Epithelial cell of esophagus (primary cell): Measurements from ENCODE around the gene TRERF1.

Experiments used
- DNase-seq: peaks from one replicate; pipeline ENCODE4 v3.0.0; 2010; ENCODE audit warnings: low read depth
- H3K4me3 ChIP-seq: 2 replicates; pipeline ENCODE4 v1.5.1; 2011; ENCODE audit warnings: mild to moderate bottlenecking, low read length, control low read depth
- TF ChIP-seq, protein P1 (sequence below): IDR thresholded peaks from 2 replicates; pipeline ENCODE4 v1.5.1; 2011; ENCODE audit warnings: low read depth, mild to moderate bottlenecking, low read length, control low read depth, inconsistent platforms; ENCODE audit not compliant: insufficient read depth; ENCODE audit errors: missing control alignments

Gene TRERF1

DNA sequence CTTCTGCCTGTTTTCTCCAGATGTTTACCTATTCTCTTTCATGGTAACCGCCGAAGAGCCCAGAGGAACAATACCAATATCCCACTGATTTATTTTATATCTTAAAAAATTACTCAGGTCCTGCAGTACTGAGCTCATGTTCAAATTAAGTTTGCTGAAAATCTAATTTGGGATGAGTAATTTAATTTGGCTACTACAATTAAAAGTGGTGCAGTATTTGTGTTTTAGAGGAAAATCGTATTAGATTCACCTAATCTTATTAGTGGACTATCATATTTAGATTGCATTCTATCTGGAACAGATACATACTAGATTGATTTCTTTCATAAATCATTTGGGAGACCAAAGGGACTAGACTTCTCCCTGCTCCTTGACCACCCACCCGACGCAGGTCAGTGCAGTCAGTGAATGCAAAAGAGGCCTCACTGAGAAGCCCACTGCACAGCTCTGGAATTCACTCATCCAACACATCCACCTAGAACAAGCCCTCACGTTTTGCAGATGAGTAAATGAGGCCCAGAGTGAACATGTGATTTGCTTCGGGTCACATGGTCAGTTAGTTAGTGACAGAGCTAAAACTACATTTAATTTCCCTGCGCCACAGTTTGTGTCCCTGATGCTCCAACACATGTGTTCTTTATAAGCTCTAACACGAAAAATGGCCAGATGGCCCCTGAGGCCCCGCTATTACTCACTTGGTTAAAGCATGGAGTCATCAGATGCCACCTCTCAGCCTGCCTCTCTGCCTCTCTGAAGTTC, 101.8 kb downstream of the TRERF1 start:
- DNase-seq, result no peak
- TF ChIP-seq, protein P1, sequence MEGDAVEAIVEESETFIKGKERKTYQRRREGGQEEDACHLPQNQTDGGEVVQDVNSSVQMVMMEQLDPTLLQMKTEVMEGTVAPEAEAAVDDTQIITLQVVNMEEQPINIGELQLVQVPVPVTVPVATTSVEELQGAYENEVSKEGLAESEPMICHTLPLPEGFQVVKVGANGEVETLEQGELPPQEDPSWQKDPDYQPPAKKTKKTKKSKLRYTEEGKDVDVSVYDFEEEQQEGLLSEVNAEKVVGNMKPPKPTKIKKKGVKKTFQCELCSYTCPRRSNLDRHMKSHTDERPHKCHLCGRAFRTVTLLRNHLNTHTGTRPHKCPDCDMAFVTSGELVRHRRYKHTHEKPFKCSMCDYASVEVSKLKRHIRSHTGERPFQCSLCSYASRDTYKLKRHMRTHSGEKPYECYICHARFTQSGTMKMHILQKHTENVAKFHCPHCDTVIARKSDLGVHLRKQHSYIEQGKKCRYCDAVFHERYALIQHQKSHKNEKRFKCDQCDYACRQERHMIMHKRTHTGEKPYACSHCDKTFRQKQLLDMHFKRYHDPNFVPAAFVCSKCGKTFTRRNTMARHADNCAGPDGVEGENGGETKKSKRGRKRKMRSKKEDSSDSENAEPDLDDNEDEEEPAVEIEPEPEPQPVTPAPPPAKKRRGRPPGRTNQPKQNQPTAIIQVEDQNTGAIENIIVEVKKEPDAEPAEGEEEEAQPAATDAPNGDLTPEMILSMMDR, result no peak

GRCh38 chr6:42347456-42347855, 104.3 kb downstream of the TRERF1 start:
- DNase-seq, result no peak
- TF ChIP-seq, protein P1, result no peak
- H3K4me3 ChIP-seq, result no peak overlapping the region

More for the DNA sequence above, 101.8 kb downstream of the TRERF1 start:
- no peak overlapping the region for H3K4me3 ChIP-seq

DNA sequence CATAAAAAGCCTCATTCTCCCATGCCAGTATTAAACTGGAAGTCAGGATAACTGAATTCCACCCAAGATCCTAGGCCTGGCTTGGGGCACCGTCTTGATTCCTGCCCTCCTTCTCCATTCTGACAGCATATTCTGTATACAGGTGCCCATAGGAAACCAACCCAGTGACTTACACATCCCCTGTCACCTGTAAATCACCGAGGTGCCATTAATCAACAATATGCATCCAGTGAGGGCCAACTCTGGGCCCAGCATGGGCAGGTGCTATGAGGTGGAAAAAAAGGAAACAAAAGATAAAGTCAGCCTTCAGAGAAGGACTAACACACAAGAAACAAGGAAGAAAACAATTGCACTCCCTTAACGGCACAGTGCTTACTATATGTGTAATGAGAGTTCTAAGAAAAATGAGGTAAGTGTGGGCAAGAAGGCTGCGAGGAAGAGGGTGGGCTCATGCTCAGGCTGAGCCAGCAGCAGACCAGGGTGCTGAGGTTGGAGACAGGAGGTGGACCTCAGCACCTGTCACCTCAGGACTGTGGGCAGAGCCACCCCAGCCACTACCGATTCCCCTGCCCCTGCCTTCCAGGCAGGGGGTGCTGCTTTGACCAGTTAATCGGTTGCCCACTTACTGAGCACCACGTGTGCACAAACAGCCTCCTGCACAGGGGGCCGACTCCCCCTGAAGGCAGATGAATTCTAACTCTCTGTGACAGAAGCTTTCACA, 105.9 kb downstream of the TRERF1 start:
- DNase-seq, result no peak
- TF ChIP-seq, protein P1, result no peak
- H3K4me3 ChIP-seq, result no peak overlapping the region

DNA sequence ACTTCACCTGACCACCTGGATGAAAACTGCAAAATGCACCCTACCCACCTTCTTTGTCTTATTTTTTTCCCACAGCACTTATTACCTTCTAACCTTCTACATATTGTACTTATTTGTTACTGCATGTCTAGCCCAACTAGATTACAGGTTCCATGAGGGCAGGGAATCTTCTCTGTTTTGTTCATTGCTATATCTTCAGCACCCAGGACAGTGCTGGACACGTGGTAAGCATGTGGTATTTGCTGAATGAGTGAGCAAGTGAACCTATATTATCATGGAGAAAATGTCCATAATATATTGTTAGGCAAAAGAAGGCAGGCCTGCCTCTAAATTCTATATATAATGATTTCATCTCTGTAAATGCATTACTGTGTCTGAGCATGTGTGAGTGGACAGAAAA, 107.0 kb downstream of the TRERF1 start:
- TF ChIP-seq, protein P1, result no peak
- no peak for DNase-seq

DNA sequence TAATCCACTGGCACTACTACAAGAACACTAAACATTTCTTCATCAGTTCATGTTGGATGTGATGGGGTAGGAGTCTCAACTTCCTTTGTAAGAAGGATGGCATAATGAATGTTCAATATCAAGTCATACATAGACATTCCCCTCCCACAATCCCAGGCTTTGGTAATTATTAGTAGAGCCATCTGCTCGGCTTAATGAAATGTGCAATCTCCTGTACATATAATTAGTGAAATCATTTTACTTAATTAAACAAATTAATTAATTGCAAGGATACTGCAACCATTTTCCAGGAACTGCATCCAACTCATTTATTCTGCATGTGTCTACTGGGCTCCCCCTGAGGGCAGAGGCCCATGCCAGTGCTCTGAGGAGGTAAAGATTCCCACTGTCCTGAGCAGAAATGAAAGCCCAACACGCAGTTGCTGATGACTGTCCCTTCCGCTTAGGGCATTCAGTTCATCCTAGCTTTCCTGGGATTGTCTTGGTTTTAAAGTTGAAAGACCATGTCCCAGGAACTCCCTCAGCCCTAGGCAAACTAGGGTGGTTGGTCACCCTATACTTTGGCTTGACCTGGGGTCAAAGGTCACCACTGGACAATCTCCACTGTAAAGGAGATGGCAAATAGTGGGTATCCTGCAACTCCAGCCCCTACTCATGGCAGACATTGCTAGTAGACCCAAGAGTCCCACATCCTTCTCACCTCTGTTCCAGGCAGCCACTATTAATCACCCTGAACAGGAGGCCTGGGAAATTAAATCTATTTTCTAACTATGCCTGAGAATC, 109.8 kb downstream of the TRERF1 start:
- H3K4me3 ChIP-seq, result no peak overlapping the region
- TF ChIP-seq, protein P1, result no peak
- DNase-seq, result no peak

More for the DNA sequence above, 107.0 kb downstream of the TRERF1 start:
- H3K4me3 ChIP-seq, result no peak overlapping the region

DNA sequence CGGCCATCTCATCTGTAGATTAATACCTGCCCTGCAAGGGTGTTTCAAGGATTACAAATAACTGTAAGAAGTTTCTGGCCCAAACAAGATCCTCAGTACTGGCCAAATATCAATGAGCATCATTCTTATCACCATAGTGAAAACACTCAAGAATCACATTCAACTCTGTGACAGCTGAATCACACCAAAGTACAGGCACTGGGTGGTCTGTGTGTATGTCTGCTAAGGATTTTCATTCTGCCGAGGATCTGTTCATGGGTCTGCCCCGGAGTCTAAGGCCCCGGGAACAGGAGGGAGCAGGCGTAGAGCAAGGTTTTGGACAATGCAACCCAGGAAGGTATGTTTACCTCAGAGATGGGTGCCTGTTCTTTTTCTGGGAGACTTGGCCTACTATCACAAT, 110.5 kb downstream of the TRERF1 start:
- DNase-seq, result no peak
- TF ChIP-seq, protein P1, result no peak
- no peak overlapping the region for H3K4me3 ChIP-seq
